ENCODE results near the gene CMTM4.

Gene CMTM4

GRCh38 chr16:66728117-66728787, 31.7 kb upstream of the CMTM4 start:
- Histone ChIP-seq H3K4me1 (ENCODE audit: insufficient read depth, low read length, poor library complexity, severe bottlenecking) (no peaks in the 10 kb centered on the region), H3K79me2 (ENCODE audit: insufficient read depth, low read length) (no peaks in the 10 kb centered on the region), H3K27me3 (ENCODE audit: insufficient read depth, low read length, poor library complexity, severe bottlenecking) (no peaks in the 10 kb centered on the region), H3K4me2 (ENCODE audit: low read depth, low read length, poor library complexity, severe bottlenecking) (no peak overlapping the region), H3K36me3 (ENCODE audit: insufficient read depth, low read length) (peaks cover 92% of the 10 kb centered on the region), H3K9ac (ENCODE audit: low read depth, low read length, poor library complexity, severe bottlenecking) (no peak overlapping the region), H4K20me1 (ENCODE audit: insufficient read depth, low read length, poor library complexity, severe bottlenecking) (no peaks in the 10 kb centered on the region), H2AFZ (ENCODE audit: low read length) (no peak overlapping the region), H3F3A (ENCODE audit: low read depth) (no peaks in the 10 kb centered on the region), H3K4me3 (ENCODE audit: low read length, poor library complexity, severe bottlenecking) (no peak overlapping the region), H3K9me2 (replicated peaks; ENCODE audit: low read depth, low read length) (no peaks in the 10 kb centered on the region), H3K9me3 (ENCODE audit: insufficient read depth, low read depth, low read length) (no peaks in the 10 kb centered on the region)
- TF ChIP-seq EZH2phosphoT487 (IDR thresholded peaks at IDR 0.05; ENCODE audit: borderline replicate concordance) (no peak), CTCF (conservative IDR thresholded peaks at IDR 0.05; ENCODE audit: low read length) (peak; percentile 79)

GRCh38 chr16:66720766-66721165, 24.2 kb upstream of the CMTM4 start:
- Histone ChIP-seq H2AFZ (ENCODE audit: low read length) (no peak overlapping the region), H3K79me2 (ENCODE audit: insufficient read depth, low read length) (no peaks in the 10 kb centered on the region), H3K9me3 (ENCODE audit: insufficient read depth, low read depth, low read length) (no peaks in the 10 kb centered on the region), H3K27me3 (ENCODE audit: insufficient read depth, low read length, poor library complexity, severe bottlenecking) (no peaks in the 10 kb centered on the region), H3K9me2 (replicated peaks; ENCODE audit: low read depth, low read length) (no peaks in the 10 kb centered on the region), H4K20me1 (ENCODE audit: insufficient read depth, low read length, poor library complexity, severe bottlenecking) (no peaks in the 10 kb centered on the region), H3K9ac (ENCODE audit: low read depth, low read length, poor library complexity, severe bottlenecking) (no peak overlapping the region), H3K36me3 (ENCODE audit: insufficient read depth, low read length) (peaks cover 50% of the 10 kb centered on the region; the same call in 1 of the 2 replicates), H3K4me3 (ENCODE audit: low read length, poor library complexity, severe bottlenecking) (no peak overlapping the region), H3K4me2 (ENCODE audit: low read depth, low read length, poor library complexity, severe bottlenecking) (no peak overlapping the region), H3K4me1 (ENCODE audit: insufficient read depth, low read length, poor library complexity, severe bottlenecking) (no peaks in the 10 kb centered on the region), H3F3A (ENCODE audit: low read depth) (no peaks in the 10 kb centered on the region; the same call in 1 of the 2 replicates)
- TF ChIP-seq EZH2phosphoT487 (IDR thresholded peaks at IDR 0.05; ENCODE audit: borderline replicate concordance) (no peak), CTCF (conservative IDR thresholded peaks at IDR 0.05; ENCODE audit: low read length) (no peak)

- H3F3A ChIP-seq (ENCODE audit: low read depth) = no peaks in the 10 kb centered on the region; the same call in 1 of the 2 replicates
- H3K27me3 ChIP-seq (ENCODE audit: insufficient read depth, low read length, poor library complexity, severe bottlenecking) = no peaks in the 10 kb centered on the region
- no peaks in the 10 kb centered on the region for H3K79me2 ChIP-seq (ENCODE audit: insufficient read depth, low read length)
- peaks cover 35% of the 10 kb centered on the region; the same call in 1 of the 2 replicates for H3K36me3 ChIP-seq (ENCODE audit: insufficient read depth, low read length)
- no peaks in the 10 kb centered on the region for H3K4me1 ChIP-seq (ENCODE audit: insufficient read depth, low read length, poor library complexity, severe bottlenecking)
- H3K9me2 ChIP-seq (replicated peaks; ENCODE audit: low read depth, low read length) = no peaks in the 10 kb centered on the region
- no peaks in the 10 kb centered on the region for H3K9me3 ChIP-seq (ENCODE audit: insufficient read depth, low read depth, low read length)
- H3K4me2 ChIP-seq (ENCODE audit: low read depth, low read length, poor library complexity, severe bottlenecking) = no peak overlapping the region
- TF ChIP-seq CTCF (conservative IDR thresholded peaks at IDR 0.05; ENCODE audit: low read length) (no peak), EZH2phosphoT487 (IDR thresholded peaks at IDR 0.05; ENCODE audit: borderline replicate concordance) (no peak)
- no peak overlapping the region for H3K9ac ChIP-seq (ENCODE audit: low read depth, low read length, poor library complexity, severe bottlenecking)
- no peak overlapping the region for H2AFZ ChIP-seq (ENCODE audit: low read length)
- H4K20me1 ChIP-seq (ENCODE audit: insufficient read depth, low read length, poor library complexity, severe bottlenecking) = no peaks in the 10 kb centered on the region
- no peak overlapping the region for H3K4me3 ChIP-seq (ENCODE audit: low read length, poor library complexity, severe bottlenecking)
Measured at GRCh38 chr16:66719246-66719645, 22.7 kb upstream of the CMTM4 start.
